Calu3 (cell line): ENCODE data around the gene LYRM9. TPM values are rescaled to one million over a fixed set of nuclear protein-coding genes. Genes with fewer than 3 reads are reported as not detected.
"Not testable (repeated sequence)": the region's sequence is repeated elsewhere in the genome, so short reads cannot be mapped to it uniquely, and the experiment has no call there.

ENCODE experiments used
- BruUV-seq: library from RNA; stranded (reverse); fragments of 400-500 nt; replicated peaks from 2 replicates; lab custom pipeline; 2021; lab: Mats Ljungman, UMichigan
- CTCF ChIA-PET: fragments of 300-600 bp; sonication (Branson Sonifier 250); formaldehyde crosslinking; loops from one replicate; lab custom pipeline; 2022; ENCODE audit warnings: antibody characterized with exemption; lab: Charles Lee
- DNase-seq: peaks from one replicate; pipeline ENCODE4 v3.0.0; 2022
- H3K27ac Mint-ChIP-seq: one replicate; pipeline ENCODE4 v1.8.0; 2022; ENCODE audit warnings: mixed read lengths; ENCODE audit not compliant: unreplicated experiment
- H3K27me3 Mint-ChIP-seq: one replicate; pipeline ENCODE4 v1.8.0; 2022; ENCODE audit warnings: mixed read lengths; ENCODE audit not compliant: unreplicated experiment
- H3K36me3 Mint-ChIP-seq: one replicate; pipeline ENCODE4 v1.8.0; 2022; ENCODE audit warnings: mild to moderate bottlenecking, moderate library complexity, mixed read lengths; ENCODE audit not compliant: insufficient read depth, unreplicated experiment
- H3K4me1 Mint-ChIP-seq: one replicate; pipeline ENCODE4 v1.8.0; 2022; ENCODE audit warnings: mild to moderate bottlenecking, low read depth, mixed read lengths; ENCODE audit not compliant: unreplicated experiment
- H3K4me3 Mint-ChIP-seq: one replicate; pipeline ENCODE4 v1.8.0; 2022; ENCODE audit warnings: mild to moderate bottlenecking, low read depth, moderate library complexity, mixed read lengths; ENCODE audit not compliant: unreplicated experiment
- H3K9me3 Mint-ChIP-seq: one replicate; pipeline ENCODE4 v1.8.0; 2022; ENCODE audit warnings: low read depth, mixed read lengths; ENCODE audit not compliant: unreplicated experiment
- intact Hi-C: fragments of 100-400 bp; cut with micrococcal nuclease; formaldehyde crosslinking; loops from one replicate; pipeline ENCODE4 v1.10.0; 2022; ENCODE audit not compliant: unreplicated experiment
- total RNA-seq: library from RNA; stranded (reverse); gene quantifications from 2 replicates; pipeline ENCODE4 v1.2.3, GENCODE V29; 2022
- TF ChIP-seq, protein P1 (sequence below): fragments of 200-600 bp; IDR thresholded peaks from one replicate; pipeline ENCODE4 v1.8.0; 2022; ENCODE audit warnings: antibody characterized with exemption; ENCODE audit not compliant: unreplicated experiment

The LYRM9 gene
- total RNA-seq, 1 experiment from 2014 or later, result 1.7 TPM

DNA sequence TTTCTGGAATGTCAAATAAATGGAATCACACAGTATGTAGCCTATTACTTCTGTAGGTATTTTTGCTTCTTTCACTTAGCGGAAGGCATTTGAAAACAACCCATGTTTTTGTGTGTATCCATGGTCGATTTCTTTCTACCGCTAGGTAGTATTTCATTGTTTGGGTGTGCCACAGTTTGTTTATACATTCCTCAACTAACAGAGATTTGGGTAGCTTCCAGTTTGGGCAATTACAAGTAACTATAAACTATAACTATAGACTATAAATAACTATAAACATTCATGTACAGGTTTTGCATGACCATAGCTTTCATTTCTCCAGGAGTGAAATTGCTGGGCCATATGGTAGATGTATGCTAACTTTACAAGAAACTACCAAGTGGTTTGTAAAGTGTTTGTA lies 40.1 kb downstream of the LYRM9 start:
- no peak overlapping the region for H3K4me3 Mint-ChIP-seq
- no peaks in the 10 kb centered on the region for H3K4me1 Mint-ChIP-seq
- peaks cover 74% of the 10 kb centered on the region for H3K27me3 Mint-ChIP-seq
- CTCF ChIA-PET, result no interaction called here
- no peak for DNase-seq
- H3K27ac Mint-ChIP-seq, result no peak overlapping the region
- peaks cover 2% of the 10 kb centered on the region for H3K9me3 Mint-ChIP-seq
- TF ChIP-seq, protein P1, sequence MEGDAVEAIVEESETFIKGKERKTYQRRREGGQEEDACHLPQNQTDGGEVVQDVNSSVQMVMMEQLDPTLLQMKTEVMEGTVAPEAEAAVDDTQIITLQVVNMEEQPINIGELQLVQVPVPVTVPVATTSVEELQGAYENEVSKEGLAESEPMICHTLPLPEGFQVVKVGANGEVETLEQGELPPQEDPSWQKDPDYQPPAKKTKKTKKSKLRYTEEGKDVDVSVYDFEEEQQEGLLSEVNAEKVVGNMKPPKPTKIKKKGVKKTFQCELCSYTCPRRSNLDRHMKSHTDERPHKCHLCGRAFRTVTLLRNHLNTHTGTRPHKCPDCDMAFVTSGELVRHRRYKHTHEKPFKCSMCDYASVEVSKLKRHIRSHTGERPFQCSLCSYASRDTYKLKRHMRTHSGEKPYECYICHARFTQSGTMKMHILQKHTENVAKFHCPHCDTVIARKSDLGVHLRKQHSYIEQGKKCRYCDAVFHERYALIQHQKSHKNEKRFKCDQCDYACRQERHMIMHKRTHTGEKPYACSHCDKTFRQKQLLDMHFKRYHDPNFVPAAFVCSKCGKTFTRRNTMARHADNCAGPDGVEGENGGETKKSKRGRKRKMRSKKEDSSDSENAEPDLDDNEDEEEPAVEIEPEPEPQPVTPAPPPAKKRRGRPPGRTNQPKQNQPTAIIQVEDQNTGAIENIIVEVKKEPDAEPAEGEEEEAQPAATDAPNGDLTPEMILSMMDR, result no peak
- intact Hi-C loops, result no loop called here
- H3K36me3 Mint-ChIP-seq, result no peaks in the 10 kb centered on the region
- no TSS peak for BruUV-seq

DNA sequence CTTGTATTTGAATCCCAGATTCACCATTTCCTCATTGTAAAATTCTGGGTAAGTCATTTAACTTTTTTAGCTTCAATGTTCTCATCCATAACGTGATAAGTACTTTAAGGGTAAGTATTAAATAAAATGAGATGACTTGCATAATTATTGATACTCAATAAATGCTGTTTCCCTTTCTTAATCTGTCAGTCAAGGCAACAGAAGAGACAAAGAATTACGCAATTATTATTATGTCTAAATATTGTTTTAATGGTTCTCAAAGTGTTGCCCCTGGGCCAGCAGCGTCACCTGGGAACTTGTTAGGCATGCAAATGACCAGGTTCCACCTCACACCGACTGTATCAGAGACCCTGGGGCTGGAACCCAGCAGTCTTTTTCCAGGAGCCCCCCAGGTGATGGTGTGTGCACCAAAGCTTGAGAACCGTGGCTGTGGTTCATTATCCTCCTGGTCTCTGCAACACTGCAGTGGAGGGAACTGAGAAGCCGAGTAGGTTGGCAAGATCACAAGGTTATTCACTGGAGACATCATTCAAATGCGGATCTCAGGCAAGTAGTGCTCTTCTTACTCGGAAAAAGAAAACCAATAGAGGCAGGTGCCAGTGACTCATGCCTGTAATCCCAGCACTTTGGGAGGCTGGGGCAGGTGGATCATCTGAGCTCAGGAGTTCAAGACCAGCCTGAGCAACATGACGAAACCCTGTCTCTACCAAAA lies 43.5 kb downstream of the LYRM9 start:
- TF ChIP-seq, protein P1, result no peak
- CTCF ChIA-PET, result no interaction called here
- intact Hi-C loops, result loop anchor here (10.0 kb wide), 1 partner anchor 45 kb away; the partner anchor contains the start of gene LYRM9
- BruUV-seq, result no TSS peak
- no peak for DNase-seq
- Mint-ChIP-seq H3K9me3 (no peaks in the 10 kb centered on the region), H3K27ac (no peak overlapping the region), H3K4me3 (no peak overlapping the region), H3K36me3 (no peaks in the 10 kb centered on the region), H3K4me1 (no peaks in the 10 kb centered on the region), H3K27me3 (peaks cover 54% of the 10 kb centered on the region)

DNA sequence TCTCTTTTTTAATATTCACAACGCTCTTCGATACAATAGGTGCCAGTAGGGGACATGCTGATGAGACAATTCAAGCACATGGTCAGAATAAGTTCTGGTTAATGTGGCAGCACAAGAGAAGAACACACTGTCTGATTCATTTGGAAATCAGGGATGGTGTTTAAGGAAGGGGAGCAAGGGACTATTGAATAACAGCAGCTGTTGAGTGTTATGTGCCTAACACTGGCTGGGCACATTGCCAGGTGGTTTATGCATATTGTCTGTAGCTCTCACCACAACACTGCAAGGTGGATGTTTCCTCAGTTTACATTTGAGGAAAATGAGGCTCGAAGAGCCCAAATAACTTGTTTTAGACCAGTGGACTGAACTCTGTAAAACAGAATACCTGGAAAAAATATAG lies 44.2 kb downstream of the LYRM9 start:
- TF ChIP-seq, protein P1, result no peak
- no peak for DNase-seq
- no peaks in the 10 kb centered on the region for H3K4me1 Mint-ChIP-seq
- H3K27ac Mint-ChIP-seq, result no peak overlapping the region
- intact Hi-C loops, result loop anchor here (10.0 kb wide), 1 partner anchor 46 kb away; the partner anchor contains the start of gene LYRM9
- H3K9me3 Mint-ChIP-seq, result no peaks in the 10 kb centered on the region
- no TSS peak for BruUV-seq
- no peak overlapping the region for H3K4me3 Mint-ChIP-seq
- H3K27me3 Mint-ChIP-seq, result peaks cover 47% of the 10 kb centered on the region
- CTCF ChIA-PET, result no interaction called here
- H3K36me3 Mint-ChIP-seq, result no peaks in the 10 kb centered on the region

DNA sequence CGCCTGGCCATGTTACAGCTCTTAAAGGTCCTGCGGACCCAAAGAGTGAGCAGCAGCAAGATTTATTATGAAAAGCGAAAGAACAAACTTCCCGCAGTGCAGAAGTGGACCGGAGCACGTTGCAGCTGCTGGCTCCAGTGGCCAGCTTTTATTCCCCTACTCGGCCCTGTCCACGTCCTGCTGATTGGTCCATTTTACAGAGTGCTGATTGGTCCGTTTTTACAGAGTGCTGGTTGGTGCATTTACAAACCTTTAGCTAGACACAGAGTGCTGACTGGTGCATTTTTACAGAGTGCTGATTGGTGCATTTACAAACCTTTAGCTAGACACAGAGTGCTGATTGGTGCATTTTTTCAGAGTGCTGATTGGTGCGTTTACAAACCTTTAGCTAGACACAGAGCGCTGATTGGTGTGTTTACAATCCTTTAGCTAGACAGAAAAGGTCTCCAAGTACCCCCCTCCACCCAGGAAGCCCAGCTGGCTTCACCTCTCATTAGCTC lies 46.3 kb downstream of the LYRM9 start:
- H3K27ac Mint-ChIP-seq, H3K9me3 Mint-ChIP-seq, DNase-seq, H3K36me3 Mint-ChIP-seq, CTCF ChIA-PET, BruUV-seq, H3K4me1 Mint-ChIP-seq, H3K4me3 Mint-ChIP-seq: not testable (repeated sequence)
- H3K27me3 Mint-ChIP-seq, result peaks cover 26% of the 10 kb centered on the region
- intact Hi-C loops, result loop anchor here (10.0 kb wide), 1 partner anchor 48 kb away; the partner anchor contains the start of gene LYRM9
